GM18505 (cell line): ENCODE measurements around the gene PKP1.

Source experiments
- ATAC-seq: cut with Tn5 transposase; IDR thresholded peaks from one replicate; pipeline ENCODE4 v1.9.1; 2021; ENCODE audit not compliant: unreplicated experiment
- POLR2A ChIP-seq: IDR thresholded peaks from 4 replicates; pipeline ENCODE4 v1.6.1; 2011; ENCODE audit warnings: borderline replicate concordance; ENCODE audit not compliant: insufficient read depth, insufficient read length; ENCODE audit errors: extremely low read depth

Gene PKP1

DNA sequence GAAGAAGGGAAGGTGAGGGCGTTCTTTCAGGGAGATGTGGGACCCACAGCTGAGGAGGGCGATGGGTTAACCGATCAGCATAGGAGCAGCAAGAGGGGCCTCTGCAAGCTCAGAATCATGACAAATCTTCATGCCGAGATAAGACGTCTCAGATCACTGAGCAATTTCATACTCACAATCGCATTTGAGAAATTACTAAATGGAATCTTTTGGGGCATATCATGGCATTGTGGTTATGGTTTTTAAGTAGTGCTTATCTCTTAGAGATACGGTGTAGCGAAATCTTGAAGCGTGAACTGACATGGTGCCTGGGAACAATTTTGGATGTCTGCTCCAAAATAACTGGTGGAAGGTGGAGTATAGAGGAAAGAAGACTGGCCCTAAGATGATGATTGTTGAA lies 88.0 kb downstream of the PKP1 start:
- ATAC-seq, result no peak
- no peak for TF ChIP-seq POLR2A

DNA sequence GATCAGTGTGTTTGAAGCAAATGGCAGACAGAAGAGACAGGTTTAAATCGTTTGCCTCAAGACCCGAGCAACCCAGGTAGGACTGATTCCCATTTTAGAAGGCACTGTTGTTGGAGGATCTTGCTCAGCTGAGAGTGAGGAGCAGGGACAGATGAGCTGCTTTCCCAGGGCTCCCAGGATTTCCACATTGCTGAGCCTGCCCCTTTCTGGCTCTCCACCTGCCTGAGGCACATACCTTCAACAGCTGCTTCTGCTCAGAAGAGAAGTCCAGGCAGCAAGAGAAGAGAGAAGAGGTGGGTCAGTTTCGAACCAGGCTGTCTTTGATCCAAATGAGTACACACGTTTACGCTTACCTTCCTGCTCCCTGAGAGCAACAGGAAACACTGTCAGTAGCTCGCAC lies 88.5 kb downstream of the PKP1 start:
- TF ChIP-seq POLR2A, result no peak
- no peak for ATAC-seq

DNA sequence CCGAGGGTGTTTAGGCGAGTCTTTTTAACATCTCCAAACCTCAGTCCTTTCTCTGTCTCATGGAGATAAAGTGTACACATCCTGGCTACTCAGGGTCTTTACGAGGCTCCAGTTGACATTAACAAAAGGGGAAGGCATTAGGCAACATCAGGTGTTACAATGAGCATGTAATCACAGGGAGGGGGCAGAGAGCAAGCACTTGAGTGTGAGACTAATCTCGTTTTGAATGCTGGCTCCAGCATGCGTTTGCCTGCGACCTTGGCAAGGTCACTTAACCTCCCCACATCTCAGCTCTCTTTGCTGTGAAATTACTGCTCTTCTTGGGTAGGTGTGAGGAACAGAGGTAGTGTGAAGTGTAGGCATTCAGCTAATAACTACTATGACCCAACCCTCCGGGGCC lies 91.1 kb downstream of the PKP1 start:
- ATAC-seq, result no peak
- TF ChIP-seq POLR2A, result no peak

DNA sequence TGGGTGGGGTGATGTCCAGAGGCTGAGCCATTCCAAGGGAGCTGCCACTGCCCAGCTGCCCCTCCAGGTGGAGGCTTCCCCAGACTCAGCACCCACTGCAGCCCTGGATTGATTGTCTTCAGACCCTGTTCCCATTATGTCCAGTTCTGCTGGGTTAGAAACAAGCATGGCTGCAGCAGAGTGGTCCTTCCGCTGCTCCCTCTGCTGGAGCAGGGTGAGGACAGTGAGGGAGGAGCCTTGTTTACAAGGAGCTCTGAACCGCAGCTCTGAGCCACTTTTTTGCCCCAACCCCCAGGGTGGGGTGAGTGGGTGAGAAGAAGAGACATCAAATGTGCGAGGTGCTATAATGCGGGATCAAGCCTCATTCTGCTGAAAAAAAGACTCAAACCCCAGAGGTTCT lies 91.9 kb downstream of the PKP1 start:
- no peak for ATAC-seq
- TF ChIP-seq POLR2A, result no peak

DNA sequence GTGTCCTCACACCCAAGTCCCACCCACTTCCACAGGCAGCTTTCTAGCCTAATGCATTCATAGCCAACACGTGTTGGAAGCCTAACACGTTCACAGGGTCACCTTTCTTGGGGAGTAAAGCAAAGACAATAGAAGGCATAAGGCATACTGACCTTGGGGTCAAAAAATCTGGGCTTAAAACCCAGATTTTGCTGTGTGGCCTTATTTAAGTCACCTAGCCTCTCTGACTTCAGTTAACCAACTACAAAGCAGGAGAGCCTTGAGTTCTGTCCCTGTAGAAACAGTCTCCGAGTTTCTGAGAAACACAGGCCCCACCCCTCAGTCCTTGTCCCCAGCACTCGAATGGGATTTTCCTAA lies 92.8 kb downstream of the PKP1 start:
- ATAC-seq, result no peak
- TF ChIP-seq POLR2A, result no peak

DNA sequence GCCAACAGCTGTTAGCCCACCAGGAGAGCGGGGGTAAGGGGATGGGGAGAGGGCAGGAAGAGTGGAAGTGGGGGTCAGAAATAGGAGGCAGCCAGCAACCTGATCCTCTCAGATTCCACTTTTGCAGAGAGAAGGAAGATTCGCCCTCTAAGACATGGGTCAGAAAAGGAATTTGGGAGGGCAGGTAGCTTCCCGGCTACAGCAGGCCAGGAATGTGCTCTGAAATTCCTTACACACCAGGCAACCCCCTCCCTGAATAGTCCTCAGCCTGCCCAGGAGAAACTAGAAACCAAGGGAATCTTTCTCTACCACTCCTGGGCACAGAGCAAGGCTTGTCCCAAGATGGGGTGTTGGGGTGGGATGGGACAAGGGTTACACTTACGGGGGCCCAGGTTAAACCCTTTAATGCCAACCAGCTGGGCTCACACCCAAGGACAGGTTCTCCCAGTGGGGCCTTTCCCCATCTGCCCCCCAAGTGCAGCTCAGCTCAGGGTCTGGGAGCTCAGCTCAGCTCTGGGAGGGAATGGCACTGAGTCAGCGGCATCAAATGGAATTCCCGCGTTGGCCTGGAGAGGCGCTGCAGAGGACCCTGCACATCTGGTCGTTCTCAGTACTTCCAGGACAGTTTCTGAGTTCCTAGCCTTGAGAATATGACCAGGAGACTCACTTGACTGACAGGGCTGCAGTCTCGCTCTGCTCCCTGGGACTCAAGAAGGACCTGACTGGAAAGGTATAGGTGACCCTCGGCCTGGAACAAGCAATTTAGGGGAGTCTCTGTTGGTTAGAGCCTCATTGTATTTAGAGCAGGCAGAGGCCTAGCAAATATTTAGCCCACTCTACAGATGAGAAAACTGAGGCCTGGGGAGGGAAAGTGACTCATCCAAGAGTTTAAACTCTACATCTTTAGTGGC lies 93.4 kb downstream of the PKP1 start:
- TF ChIP-seq POLR2A, result no peak
- no peak for ATAC-seq

DNA sequence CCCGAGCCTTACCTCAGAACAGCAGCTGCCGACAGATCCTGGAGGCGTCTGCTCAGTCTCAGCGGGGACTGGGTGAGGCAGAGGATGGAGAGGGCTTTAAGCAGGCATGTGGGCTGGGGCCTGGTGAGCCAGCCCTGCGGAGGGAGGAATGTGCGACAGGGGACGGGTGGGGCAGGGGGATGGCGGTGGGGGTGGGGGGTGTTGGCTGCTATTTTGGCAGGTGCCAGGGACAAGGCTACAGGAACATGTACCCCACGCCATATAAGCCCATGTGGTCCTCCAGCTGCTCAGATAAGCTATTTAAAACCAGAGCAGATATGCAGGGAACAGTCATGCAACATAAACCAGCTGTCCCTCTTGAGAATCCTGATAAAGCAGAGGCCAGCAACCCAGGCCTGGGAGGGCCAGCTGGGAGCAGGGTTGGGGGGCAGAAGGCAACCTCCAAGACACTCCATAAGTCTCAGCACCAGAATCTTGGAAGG lies 94.3 kb downstream of the PKP1 start, which contains the start of gene TNNT2:
Gene TNNT2, minus strand, starts transcription at position 70 of the 482 bp plus-strand sequence. CDS start 4,426 bp downstream, outside the sequence.
- no peak for ATAC-seq
- no peak for TF ChIP-seq POLR2A

DNA sequence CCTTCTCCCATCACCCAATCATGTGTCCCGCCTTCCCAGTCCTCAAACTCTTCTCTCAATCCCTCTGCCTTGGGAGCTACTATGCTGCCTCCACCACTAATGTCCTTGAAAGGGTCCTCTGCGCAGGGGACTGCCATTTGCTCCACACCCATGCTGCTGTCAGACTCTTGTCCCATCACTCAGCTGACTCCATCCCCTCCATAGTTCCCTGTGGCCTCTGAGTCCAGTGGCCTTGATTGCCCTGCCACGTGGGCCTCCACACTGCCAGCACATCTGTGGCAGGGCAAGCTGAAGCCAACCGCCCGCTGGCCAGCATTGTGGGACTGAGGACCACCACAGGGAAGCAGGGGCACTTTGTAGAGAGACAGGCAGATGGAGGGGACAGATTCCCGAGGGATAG lies 95.5 kb downstream of the PKP1 start:
- TF ChIP-seq POLR2A, result no peak
- no peak for ATAC-seq

DNA sequence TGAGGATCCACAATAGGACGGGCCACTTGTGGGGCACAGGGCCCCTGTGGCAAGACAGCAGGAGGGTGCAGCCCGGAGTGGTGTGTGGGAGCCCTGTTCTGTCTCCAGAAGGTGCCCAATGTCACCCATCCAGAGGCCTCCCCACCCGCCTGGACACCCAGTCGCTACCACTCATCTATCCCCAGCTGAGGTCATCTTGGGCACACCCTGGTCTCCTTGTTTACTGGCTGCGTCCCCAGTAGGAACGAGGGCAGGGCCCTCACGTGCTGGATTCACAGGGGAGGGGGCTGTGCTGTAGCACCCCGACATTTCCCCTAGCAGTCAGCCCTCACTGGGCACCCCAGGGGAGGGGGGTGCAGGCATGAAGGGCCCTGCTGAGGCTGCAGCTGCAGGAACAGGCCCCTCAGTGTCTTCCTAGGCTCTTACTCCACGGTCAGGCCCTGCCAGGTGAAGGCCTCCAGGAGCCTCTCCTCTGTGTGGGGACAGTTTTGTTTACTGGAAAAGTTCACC lies 96.5 kb downstream of the PKP1 start:
- no peak for ATAC-seq

DNA sequence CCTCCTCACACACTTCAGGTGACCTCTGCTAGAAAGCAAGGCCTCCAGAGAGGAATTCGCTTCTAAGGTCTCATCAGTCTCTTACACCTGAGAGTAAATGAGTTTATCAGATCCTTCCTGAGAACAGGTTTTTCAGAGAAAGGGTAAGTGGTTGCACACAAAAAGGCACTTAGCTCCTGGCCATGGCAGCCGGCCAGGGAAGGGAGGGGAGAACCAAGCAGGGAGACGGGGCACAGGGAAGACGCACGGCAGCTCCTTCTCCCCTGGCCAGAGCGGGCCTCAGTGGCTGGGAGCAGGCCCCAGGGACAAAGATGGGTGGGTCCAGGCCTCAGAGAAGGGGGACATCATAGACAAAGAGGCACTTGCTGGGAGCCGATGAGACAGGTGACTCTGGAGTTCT lies 97.8 kb downstream of the PKP1 start:
- no peak for TF ChIP-seq POLR2A
- ATAC-seq, result no peak

More for the DNA sequence above, 96.5 kb downstream of the PKP1 start:
- TF ChIP-seq POLR2A, result no peak
